ENCODE data around the gene RPUSD4.

The RPUSD4 gene

DNA sequence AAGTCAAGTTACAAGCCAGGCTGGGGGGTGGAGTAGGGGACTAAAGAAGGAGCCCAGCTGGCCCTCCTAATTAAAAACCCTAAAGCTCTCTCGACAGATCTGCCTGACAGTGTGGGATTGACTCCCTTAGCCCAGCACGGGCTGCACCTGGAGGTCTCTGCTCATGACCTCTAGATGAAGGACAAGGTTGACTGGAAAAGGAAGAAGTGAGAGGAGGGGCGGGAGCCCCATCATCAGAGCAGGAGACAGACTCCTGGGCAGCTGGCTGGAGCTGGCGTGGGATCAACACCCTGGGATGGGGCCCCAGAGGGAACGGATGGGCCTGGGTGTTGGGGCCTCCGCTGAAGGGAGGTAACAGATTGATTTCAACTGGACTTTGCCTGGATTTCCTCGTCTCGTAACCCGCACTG lies 46.1 kb downstream of the RPUSD4 start:
- DNase-seq (ENCODE audit: low spot score) = no peak
- in situ Hi-C loops (cut with MboI; ENCODE audit: low sequenced_read_pairs, unreplicated experiment) = no loop called here
- TF ChIP-seq, protein P1, sequence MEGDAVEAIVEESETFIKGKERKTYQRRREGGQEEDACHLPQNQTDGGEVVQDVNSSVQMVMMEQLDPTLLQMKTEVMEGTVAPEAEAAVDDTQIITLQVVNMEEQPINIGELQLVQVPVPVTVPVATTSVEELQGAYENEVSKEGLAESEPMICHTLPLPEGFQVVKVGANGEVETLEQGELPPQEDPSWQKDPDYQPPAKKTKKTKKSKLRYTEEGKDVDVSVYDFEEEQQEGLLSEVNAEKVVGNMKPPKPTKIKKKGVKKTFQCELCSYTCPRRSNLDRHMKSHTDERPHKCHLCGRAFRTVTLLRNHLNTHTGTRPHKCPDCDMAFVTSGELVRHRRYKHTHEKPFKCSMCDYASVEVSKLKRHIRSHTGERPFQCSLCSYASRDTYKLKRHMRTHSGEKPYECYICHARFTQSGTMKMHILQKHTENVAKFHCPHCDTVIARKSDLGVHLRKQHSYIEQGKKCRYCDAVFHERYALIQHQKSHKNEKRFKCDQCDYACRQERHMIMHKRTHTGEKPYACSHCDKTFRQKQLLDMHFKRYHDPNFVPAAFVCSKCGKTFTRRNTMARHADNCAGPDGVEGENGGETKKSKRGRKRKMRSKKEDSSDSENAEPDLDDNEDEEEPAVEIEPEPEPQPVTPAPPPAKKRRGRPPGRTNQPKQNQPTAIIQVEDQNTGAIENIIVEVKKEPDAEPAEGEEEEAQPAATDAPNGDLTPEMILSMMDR (IDR thresholded peaks at IDR 0.05; ENCODE audit: borderline replicate concordance, control extremely low read depth, extremely low read depth, insufficient read depth, missing control alignments) = no peak

DNA sequence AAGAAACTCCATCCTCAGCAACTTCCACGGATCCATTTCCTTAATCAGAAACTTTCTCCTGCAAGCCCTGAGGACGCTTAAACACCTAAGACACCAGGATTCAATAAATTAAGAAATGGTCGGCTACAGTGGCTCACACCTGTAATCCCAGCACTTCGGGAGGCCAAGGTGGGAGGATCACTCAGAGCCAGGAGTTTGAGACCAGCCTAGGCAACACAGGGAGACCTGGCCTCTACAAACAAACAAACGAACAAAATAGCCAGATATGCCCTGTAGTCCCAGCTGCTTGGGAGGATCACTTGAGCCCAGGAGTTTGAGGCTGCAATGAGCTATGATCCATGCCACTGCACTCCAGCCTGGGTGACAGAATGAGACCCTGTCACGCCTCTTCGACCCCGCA lies 46.7 kb downstream of the RPUSD4 start:
- TF ChIP-seq, protein P1 (IDR thresholded peaks at IDR 0.05; ENCODE audit: borderline replicate concordance, control extremely low read depth, extremely low read depth, insufficient read depth, missing control alignments) = no peak
- DNase-seq (ENCODE audit: low spot score) = no peak
- in situ Hi-C loops (cut with MboI; ENCODE audit: low sequenced_read_pairs, unreplicated experiment) = no loop called here

DNA sequence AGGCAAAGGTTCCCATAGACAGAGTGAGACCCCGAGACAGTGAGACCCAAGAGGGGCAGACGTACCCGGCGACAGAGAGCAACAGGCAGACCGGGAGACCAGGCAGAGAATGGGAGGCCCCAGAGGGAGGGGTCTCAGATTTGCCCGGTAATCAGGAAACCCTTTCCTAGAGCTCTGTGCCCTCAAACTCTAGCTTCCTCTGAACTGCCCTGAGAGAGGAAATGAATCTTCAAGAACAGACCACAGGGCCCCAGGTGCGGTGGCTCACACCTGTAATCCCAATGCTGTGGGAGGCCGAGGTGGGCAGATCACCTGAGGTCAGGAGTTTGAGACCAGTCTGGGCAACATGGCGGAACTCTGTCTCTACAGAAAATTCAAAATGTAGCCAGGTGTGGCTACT lies 47.7 kb downstream of the RPUSD4 start:
- in situ Hi-C loops (cut with MboI; ENCODE audit: low sequenced_read_pairs, unreplicated experiment) = no loop called here
- no peak for DNase-seq (ENCODE audit: low spot score)
- TF ChIP-seq, protein P1 (IDR thresholded peaks at IDR 0.05; ENCODE audit: borderline replicate concordance, control extremely low read depth, extremely low read depth, insufficient read depth, missing control alignments) = no peak

DNA sequence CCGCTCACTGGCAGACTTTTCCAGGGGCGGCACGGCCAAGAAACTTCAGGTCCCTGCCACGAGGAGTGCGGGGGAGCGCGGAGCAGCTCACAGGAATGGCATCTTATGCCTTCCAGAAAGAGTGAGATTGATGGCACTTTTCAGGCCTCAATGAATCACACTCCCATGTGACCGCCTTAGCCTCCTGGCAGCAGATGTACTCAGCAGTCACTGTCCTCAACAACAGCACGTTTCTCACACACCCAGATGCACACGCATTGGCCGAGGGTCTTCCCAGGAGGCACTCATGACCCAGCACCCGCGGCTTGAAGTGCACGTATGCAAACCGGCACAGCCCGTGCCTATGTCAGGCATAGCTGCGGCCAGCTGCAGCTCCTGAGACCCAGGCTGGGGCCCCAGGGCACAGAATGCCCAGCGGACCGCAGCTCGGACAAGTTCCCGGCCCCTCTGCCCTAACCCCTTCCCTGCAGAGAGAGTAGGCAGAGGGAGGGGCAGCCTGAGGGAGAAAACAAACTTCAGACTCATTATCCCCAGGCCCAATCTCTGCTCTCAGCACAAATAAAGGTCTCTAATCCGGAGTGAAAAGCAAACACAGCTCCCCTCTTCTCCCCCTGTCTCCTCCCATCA lies 48.3 kb downstream of the RPUSD4 start:
- TF ChIP-seq, protein P1 (IDR thresholded peaks at IDR 0.05; ENCODE audit: borderline replicate concordance, control extremely low read depth, extremely low read depth, insufficient read depth, missing control alignments) = no peak
- no peak for DNase-seq (ENCODE audit: low spot score)
- in situ Hi-C loops (cut with MboI; ENCODE audit: low sequenced_read_pairs, unreplicated experiment) = no loop called here

DNA sequence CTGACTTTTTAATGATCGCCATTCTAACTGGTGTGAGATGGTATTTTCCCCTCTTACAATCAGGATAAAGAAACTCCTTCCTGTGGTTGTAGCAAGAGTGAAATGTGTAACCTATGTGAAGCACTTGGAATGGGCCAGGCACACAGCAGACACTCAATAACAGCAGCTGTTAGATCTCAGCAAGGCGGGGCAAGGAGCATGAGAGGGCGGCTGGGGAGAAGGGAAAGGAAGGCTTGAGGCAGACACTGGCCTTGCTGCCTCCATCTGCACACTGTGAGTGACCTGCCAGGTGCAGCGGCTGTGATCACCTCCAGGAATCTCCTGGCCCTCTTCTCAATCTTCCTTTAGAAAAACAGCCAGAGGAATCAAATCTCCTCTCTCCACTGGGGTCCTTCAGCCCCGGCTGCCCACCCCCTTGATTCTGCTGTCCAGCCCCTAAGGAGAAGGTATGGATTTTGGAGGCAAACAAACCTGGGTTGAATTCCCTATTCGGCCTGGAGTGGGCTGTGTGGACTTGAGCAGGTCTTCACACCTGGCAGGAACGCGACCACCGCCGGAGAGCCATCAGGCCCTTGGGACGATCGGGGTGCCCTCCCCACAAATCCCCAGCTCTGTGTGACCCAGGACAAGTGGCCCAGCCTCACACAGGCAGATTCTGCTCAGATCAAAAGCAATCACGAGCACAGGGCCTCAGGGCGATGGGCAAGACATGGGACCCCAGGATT lies 49.0 kb downstream of the RPUSD4 start:
- no peak for DNase-seq (ENCODE audit: low spot score)
- in situ Hi-C loops (cut with MboI; ENCODE audit: low sequenced_read_pairs, unreplicated experiment) = no loop called here
- TF ChIP-seq, protein P1 (IDR thresholded peaks at IDR 0.05; ENCODE audit: borderline replicate concordance, control extremely low read depth, extremely low read depth, insufficient read depth, missing control alignments) = no peak

DNA sequence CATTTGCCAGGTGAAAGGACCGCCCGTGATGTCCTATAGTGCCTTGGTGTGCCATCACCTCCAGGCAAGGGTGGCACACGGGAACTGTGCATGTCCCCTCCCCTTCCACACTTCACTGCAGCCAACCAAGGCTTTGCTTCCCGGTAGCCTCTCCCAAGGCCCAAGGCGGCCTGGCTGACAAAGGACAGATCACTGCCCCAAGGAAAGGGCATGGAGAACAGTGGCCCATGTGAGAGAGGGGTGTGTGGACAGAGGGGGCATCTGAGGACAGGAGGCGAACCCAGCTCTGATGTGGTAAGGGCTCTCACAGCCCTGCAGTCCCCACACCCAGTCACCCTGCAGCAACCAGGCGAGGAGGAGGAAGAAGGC lies 50.4 kb downstream of the RPUSD4 start:
- TF ChIP-seq, protein P1 (IDR thresholded peaks at IDR 0.05; ENCODE audit: borderline replicate concordance, control extremely low read depth, extremely low read depth, insufficient read depth, missing control alignments) = no peak
- no peak for DNase-seq (ENCODE audit: low spot score)
- in situ Hi-C loops (cut with MboI; ENCODE audit: low sequenced_read_pairs, unreplicated experiment) = no loop called here

All from GM13976 (cell line).